ENCODE results near the gene VAV1.

- TF ChIP-seq JUNB (CRISPR knock-in tag; conservative IDR thresholded peaks at IDR 0.05) = no peak
- TF ChIP-seq CTCF (IDR thresholded peaks at IDR 0.05 in 2 of 3, conservative IDR thresholded peaks at IDR 0.05 in 1 of 3; ENCODE audit: insufficient read depth in 2 of 3, low read depth in 1 of 3, low read length in 3 of 3) = no peak
- no peak for TF ChIP-seq MAX (CRISPR knock-in tag; IDR thresholded peaks at IDR 0.05)
- no peak for TF ChIP-seq CHD2 (IDR thresholded peaks at IDR 0.05; ENCODE audit: low read depth, low read length)
- no peak for TF ChIP-seq UBTF (IDR thresholded peaks at IDR 0.05; ENCODE audit: borderline replicate concordance in 1 of 2, low read depth in 2 of 2, low read length in 2 of 2)
- TF ChIP-seq ZNF589 (CRISPR knock-in tag; IDR thresholded peaks at IDR 0.05; ENCODE audit: low read depth) = no peak
- TF ChIP-seq ZFP91 (CRISPR knock-in tag; IDR thresholded peaks at IDR 0.05) = no peak
- no peak for TF ChIP-seq ZBTB2 (IDR thresholded peaks at IDR 0.05)
- no peak for TF ChIP-seq DPF2 (IDR thresholded peaks at IDR 0.05)
- TF ChIP-seq RFX5 (IDR thresholded peaks at IDR 0.05; ENCODE audit: low read depth, low read length) = no peak
- TF ChIP-seq ZFP36 (IDR thresholded peaks at IDR 0.05; ENCODE audit: low read depth, low read length, partially characterized antibody) = no peak
- TF ChIP-seq ZFP1 (CRISPR knock-in tag; IDR thresholded peaks at IDR 0.05) = no peak
- TF ChIP-seq JUN (IDR thresholded peaks at IDR 0.05; ENCODE audit: borderline replicate concordance, low read depth, low read length) = no peak
- TF ChIP-seq JUN (CRISPR knock-in tag; IDR thresholded peaks at IDR 0.05; ENCODE audit: borderline replicate concordance) = no peak
- TF ChIP-seq MYC (IDR thresholded peaks at IDR 0.05; ENCODE audit: low read depth, low read length) = no peak
- TF ChIP-seq MYC (CRISPR knock-in tag; IDR thresholded peaks at IDR 0.05; ENCODE audit: borderline replicate concordance, low read depth) = no peak
These were observed 28.5 kb downstream of the VAV1 start for GRCh38 chr19:6800991-6801484.

Data from K562 (cell line).